Activated CD4-positive, alpha-beta T cell treated with anti-CD3 and anti-CD28 coated beads, Interleukin-2, amount 50 U/mL, for 24 hours (primary cell): ENCODE measurements around the gene VPS13D.

ENCODE experiments used
- DNase-seq, 2 donors: peaks; one replicate each; pipeline ENCODE4 v3.0.0-alpha.2; 2020; ENCODE audit warnings: low read depth in 1 of 2, low spot score in 1 of 2

VPS13D gene

GRCh38 chr1:12400027-12400693 is 170.3 kb downstream of the VPS13D start:
- no peak for DNase-seq

- DNase-seq, result no peak
Observed at GRCh38 chr1:12402159-12402673, 172.4 kb downstream of the VPS13D start.

- no peak for DNase-seq
Observed at GRCh38 chr1:12402842-12403241, 173.0 kb downstream of the VPS13D start.

DNA sequence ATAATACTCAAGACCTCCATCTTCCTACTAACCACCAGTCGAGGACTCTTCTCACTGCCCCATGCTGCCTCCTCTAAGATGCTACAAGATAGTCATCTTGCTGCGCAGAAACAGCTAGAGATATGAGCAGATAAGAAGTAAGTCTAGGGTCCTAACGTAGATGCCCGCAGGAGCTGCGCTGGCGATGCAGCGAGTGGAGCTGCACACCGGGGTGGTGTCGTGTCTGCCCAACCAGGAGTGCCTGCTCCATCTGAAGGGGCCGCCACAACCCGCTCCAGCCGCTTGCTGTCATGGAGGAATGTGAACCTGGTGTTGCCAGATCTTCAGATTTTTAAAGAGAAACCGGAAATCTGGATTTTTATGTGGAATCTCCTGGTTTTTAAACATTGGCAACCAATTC is 175.1 kb downstream of the VPS13D start:
- no peak for DNase-seq

- no peak for DNase-seq
Observed at GRCh38 chr1:12405325-12406210, 175.7 kb downstream of the VPS13D start.

DNA sequence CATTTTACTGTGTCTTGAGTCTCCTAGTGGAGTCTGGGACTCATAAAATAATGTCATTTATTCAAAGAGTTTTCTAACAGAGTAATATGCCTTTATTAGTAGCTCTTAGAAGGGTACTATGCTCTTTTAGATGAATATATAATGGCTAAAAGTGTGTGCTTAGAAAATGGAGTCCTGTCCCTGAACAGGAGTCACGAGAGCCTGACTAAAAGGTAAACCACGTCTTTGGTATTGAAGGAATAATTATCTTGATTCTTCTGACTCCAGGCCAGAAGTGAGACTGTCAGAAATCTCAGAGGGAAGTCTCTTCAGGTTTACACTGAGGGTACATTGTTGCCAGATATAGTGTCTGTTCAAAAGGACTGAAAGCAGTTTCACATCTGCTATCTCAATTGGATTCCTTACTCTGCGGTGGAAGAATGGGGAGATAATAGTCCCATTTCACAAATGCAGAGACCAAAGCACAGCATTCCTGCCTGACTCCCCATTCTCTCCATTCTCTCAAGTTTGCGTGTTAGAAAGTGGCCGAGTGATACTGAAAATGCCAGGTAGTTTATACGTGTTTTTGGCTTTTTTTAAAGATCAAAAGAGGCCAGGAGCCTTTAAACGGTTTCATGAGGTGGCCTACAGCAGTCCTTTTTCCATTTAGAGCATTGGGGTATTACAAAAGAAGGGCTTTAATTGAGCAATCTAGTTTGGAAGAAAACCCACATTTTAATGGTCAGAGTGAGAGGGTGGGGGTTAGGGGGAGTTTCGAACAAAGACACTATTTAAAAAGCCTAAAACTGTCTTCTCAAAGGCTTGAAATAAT is 176.6 kb downstream of the VPS13D start:
- no peak for DNase-seq

DNA sequence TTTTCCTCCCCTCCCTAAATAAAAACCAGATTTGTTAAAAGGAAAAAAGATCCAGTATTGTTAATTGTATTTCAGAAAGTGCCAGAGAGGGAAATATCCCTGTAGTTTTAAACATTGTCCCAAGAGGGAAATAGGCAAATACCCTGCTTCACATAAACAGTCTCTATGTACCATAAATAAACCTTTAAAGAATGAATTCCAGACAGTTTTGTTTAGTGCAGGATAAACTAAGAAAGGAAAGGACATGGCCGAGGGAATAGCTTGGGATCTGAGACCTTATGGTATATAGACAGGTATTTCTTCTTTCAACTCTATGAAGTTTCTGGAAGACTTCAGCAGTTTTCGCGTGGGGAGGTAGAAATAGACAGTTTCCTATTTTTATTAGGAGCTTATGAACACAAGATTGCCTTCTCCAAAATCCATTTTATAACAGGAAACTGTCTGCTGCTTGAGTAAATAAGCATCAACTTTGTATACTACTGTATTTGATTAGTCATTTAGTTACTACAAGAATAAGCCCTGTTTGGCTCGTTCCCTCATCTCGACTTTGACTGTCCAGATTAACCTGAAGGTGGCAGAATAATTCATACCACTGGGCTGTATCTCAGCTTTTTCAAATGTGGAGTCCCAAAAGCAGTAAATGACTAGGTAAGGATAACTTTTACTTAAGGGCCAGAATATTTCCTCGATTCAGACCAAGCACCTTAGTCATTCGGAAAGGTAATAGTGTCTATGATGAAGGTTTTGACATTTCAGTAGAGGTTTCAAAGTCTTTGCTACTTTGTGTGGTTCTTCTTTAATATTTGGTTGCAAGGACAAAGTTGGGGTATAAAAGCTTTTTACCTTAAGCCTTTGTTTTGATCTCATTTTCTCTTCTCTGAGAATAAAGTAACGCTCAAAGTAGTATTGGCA is 177.5 kb downstream of the VPS13D start:
- DNase-seq, result peak in 1 of 2 donors; percentile 22

DNA sequence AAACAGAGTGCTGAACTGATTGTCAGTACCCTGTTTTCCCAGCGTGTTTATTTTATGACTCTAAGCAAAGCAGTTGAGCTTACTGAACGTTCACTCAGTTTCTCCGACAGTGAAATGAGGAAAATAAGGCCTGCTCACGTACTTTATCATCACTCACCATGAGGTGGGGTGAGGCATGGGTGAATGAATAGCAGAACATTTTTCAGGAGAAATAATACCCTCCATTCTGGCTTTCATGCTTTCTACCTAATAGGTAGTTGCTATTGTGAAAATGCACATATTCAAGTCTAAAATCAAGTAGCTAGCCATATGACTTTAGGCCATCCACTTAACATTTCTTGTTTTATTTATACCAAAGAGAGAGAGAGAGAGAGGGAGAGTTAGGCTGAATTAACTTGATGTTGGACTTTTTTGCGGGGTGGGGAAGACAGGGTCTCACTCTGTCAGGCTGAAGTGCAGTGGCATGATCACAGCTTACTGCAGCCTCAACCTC is 178.2 kb downstream of the VPS13D start:
- DNase-seq, result no peak

GRCh38 chr1:12408662-12409061 is 178.8 kb downstream of the VPS13D start:
- no peak for DNase-seq

DNA sequence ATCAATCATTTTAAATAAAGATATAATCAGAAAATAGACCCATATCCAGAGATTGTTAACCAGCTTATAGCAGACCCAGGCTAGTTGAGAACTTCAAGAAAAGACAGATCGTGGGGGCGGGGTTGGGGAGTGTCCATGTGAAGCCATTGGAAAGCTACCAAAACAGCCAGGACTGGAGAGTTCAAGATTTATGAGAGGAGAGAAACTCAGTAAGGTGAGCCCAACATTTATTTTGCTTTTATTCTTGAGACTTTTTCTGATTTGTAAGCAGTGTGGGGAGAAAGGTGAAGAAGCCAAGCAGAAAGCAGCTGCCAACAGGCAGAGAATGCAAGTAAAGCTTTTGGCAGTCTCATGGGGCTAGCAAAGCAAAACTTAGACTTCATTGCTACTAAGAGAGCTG is 179.9 kb downstream of the VPS13D start:
- no peak for DNase-seq

DNA sequence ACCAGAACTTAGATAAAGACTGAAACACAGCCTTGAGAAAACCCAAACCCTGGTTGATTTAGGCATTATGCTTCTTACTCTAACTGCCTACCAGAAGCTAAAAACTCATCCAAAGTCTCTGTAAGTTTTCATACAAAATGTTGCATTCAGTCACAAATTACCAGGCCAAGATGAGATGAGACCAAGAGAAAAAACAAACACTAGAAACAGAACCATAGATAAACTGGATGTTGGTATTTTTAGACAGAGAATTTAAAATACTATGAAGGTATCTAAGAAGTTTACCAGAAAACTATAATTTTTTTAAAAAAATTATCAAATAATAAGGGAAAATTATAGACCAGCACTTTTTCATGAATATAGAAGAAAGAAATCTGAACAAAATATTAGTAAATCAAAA is 180.5 kb downstream of the VPS13D start:
- DNase-seq, result no peak

- no peak for DNase-seq
Observed at GRCh38 chr1:12411098-12411497, 181.3 kb downstream of the VPS13D start.

DNA sequence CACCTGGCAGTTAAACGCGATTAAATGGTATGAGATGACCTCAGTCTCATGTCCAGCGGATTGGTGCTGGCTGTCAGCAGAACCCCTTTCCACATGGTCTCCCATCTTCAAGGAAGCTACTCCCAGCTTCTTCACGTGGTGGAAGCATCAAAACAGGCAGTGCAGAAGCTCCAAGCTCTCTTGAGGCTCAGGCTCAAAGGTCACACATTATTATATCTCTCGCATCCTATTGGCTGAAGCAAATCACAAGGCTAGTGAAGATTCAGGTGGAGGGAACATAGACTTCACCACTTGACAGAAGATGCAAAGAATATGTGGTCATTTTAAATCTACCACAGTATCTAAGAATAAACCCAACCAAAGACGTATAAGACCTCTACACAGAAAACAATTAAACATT is 181.9 kb downstream of the VPS13D start:
- no peak for DNase-seq

DNA sequence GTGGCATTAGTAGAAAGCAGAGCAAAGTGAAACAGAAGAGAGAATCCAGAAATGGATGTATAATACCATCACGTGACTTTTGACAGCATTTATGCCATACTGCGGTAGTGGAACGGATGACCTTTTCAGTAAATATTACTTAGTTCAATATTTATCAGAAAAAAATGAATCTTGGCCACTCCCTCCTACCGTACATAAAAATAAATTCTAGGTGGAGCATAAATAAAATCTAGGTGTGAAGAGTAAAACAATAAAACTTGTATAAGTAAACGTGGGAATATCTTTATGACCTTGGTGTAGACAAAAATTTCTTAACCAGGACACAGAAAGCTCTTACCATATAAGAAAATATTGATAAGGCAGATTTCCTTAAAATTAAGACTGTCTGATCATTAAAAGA is 182.6 kb downstream of the VPS13D start:
- no peak for DNase-seq

GRCh38 chr1:12413664-12414410 is 184.0 kb downstream of the VPS13D start:
- DNase-seq, result no peak

- DNase-seq, result no peak
Observed at GRCh38 chr1:12414444-12415018, 184.7 kb downstream of the VPS13D start.

GRCh38 chr1:12415038-12415466 is 185.2 kb downstream of the VPS13D start:
- DNase-seq, result no peak

- DNase-seq, result no peak
Observed at GRCh38 chr1:12416101-12416500, 186.3 kb downstream of the VPS13D start.

GRCh38 chr1:12416744-12417143 is 186.9 kb downstream of the VPS13D start:
- DNase-seq, result no peak
